GM18909 (cell line): Measurements from ENCODE around the gene CASZ1.

ENCODE experiments used
- ATAC-seq: cut with Tn5 transposase; IDR thresholded peaks from one replicate; pipeline ENCODE4 v1.9.1; 2021; ENCODE audit warnings: mild to moderate bottlenecking; ENCODE audit not compliant: unreplicated experiment, poor library complexity

CASZ1 gene

GRCh38 chr1:10647414-10648170 is 148.9 kb downstream of the CASZ1 start:
- ATAC-seq = no peak

GRCh38 chr1:10646347-10646861 is 150.0 kb downstream of the CASZ1 start:
- ATAC-seq = no peak

- no peak for ATAC-seq
Observed at GRCh38 chr1:10644307-10645128, 151.9 kb downstream of the CASZ1 start.

- ATAC-seq = no peak
Observed at GRCh38 chr1:10643607-10644306, 152.7 kb downstream of the CASZ1 start.

GRCh38 chr1:10642403-10643080 is 153.9 kb downstream of the CASZ1 start:
- ATAC-seq = no peak

- no peak for ATAC-seq
Observed at GRCh38 chr1:10641976-10642375, 154.5 kb downstream of the CASZ1 start.

- ATAC-seq = no peak
Observed at GRCh38 chr1:10640843-10641553, 155.4 kb downstream of the CASZ1 start.

GRCh38 chr1:10639775-10640578 is 156.5 kb downstream of the CASZ1 start:
- ATAC-seq = no peak

- no peak for ATAC-seq
Observed at GRCh38 chr1:10639011-10639774, 157.3 kb downstream of the CASZ1 start.

GRCh38 chr1:10638559-10639005 is 157.9 kb downstream of the CASZ1 start:
- no peak for ATAC-seq

GRCh38 chr1:10637834-10638558 is 158.4 kb downstream of the CASZ1 start:
- no peak for ATAC-seq

- ATAC-seq = no peak
Observed at GRCh38 chr1:10637400-10637799, 159.0 kb downstream of the CASZ1 start.

GRCh38 chr1:10635992-10636391 is 160.5 kb downstream of the CASZ1 start:
- no peak for ATAC-seq

- ATAC-seq = no peak
Observed at GRCh38 chr1:10635085-10635896, 161.2 kb downstream of the CASZ1 start.

- ATAC-seq = no peak
Observed at GRCh38 chr1:10634428-10635084, 161.9 kb downstream of the CASZ1 start.

- ATAC-seq = no peak
Observed at GRCh38 chr1:10634075-10634427, 162.4 kb downstream of the CASZ1 start.
